HFFc6 (cell line): Measurements from ENCODE around the gene CACNA1C. TPM values are rescaled to one million over a fixed set of nuclear protein-coding genes. Genes with fewer than 3 reads are reported as not detected.

Experiments used
- DNase-seq: peaks from one replicate; pipeline ENCODE4 v3.0.0-alpha.2; 2018
- H3K27ac Mint-ChIP-seq: 2 replicates; pipeline ENCODE4 v1.8.0; 2020; ENCODE audit warnings: mild to moderate bottlenecking, mixed read lengths
- H3K27me3 Mint-ChIP-seq: 2 replicates; pipeline ENCODE4 v1.8.0; 2021; ENCODE audit warnings: mild to moderate bottlenecking, moderate library complexity, mixed read lengths; ENCODE audit not compliant: insufficient read depth
- H3K36me3 Mint-ChIP-seq: 2 replicates; pipeline ENCODE4 v1.8.0; 2021; ENCODE audit warnings: low read depth, mixed read lengths
- H3K4me1 Mint-ChIP-seq: 2 replicates; pipeline ENCODE4 v1.8.0; 2020; ENCODE audit warnings: low read depth, mixed read lengths
- H3K4me3 Mint-ChIP-seq: 2 replicates; pipeline ENCODE4 v1.8.0; 2020; ENCODE audit warnings: mild to moderate bottlenecking, moderate library complexity, mixed read lengths
- H3K9me3 Mint-ChIP-seq: 2 replicates; pipeline ENCODE4 v1.8.0; 2020; ENCODE audit warnings: mild to moderate bottlenecking, mixed read lengths
- CTCF ChIP-seq: fragments of 200-600 bp; sonication (generic); IDR thresholded peaks from 2 replicates; pipeline ENCODE4 v1.5.0; 2021; ENCODE audit warnings: antibody characterized with exemption, mild to moderate bottlenecking
- total RNA-seq, 6 experiments: library from RNA; stranded (reverse); fragmentation: NEBNext Ultra II Directional; extraction: Animal tissue kit (Norgen Biotek cat#: 25700); gene quantifications; 2 replicates in 1 of 6; 3 replicates in 5 of 6; pipeline ENCODE4 v1.2.3, GENCODE V29; 2021

The CACNA1C gene
- total RNA-seq, 6 experiments from 2014 or later = 6.7 to 11.5 (median 10.6) TPM

GRCh38 chr12:2393996-2394395, 341.2 kb downstream of the CACNA1C start:
- Mint-ChIP-seq H3K4me3 (no peak overlapping the region), H3K36me3 (peaks cover 6% of the 10 kb centered on the region), H3K27me3 (no peaks in the 10 kb centered on the region; the same call in 1 of the 2 replicates), H3K4me1 (peaks cover 22% of the 10 kb centered on the region), H3K9me3 (no peaks in the 10 kb centered on the region), H3K27ac (no peak overlapping the region)
- TF ChIP-seq CTCF = no peak
- no peak for DNase-seq

- H3K4me3 Mint-ChIP-seq = no peak overlapping the region
Measured at GRCh38 chr12:2395354-2395977, 342.7 kb downstream of the CACNA1C start.

GRCh38 chr12:2396448-2396871, 343.7 kb downstream of the CACNA1C start:
- DNase-seq = peak; percentile 22
- no peaks in the 10 kb centered on the region for H3K36me3 Mint-ChIP-seq
- H3K27ac Mint-ChIP-seq = no peak overlapping the region
- H3K9me3 Mint-ChIP-seq = no peaks in the 10 kb centered on the region
- H3K4me1 Mint-ChIP-seq = peaks cover 29% of the 10 kb centered on the region
- no peak for TF ChIP-seq CTCF
- H3K27me3 Mint-ChIP-seq = no peaks in the 10 kb centered on the region; the same call in 1 of the 2 replicates
- no peak overlapping the region for H3K4me3 Mint-ChIP-seq

More at GRCh38 chr12:2395354-2395977, 342.7 kb downstream of the CACNA1C start:
- no peaks in the 10 kb centered on the region; the same call in 1 of the 2 replicates for H3K27me3 Mint-ChIP-seq
- DNase-seq = no peak
- TF ChIP-seq CTCF = peak; percentile 93
- no peak overlapping the region for H3K27ac Mint-ChIP-seq
- H3K9me3 Mint-ChIP-seq = no peaks in the 10 kb centered on the region
- peaks cover 29% of the 10 kb centered on the region for H3K4me1 Mint-ChIP-seq
- peaks cover 2% of the 10 kb centered on the region for H3K36me3 Mint-ChIP-seq

- no peak for DNase-seq
- TF ChIP-seq CTCF = no peak
- H3K36me3 Mint-ChIP-seq = no peaks in the 10 kb centered on the region
- no peaks in the 10 kb centered on the region for H3K9me3 Mint-ChIP-seq
- no peak overlapping the region for H3K4me3 Mint-ChIP-seq
- no peaks in the 10 kb centered on the region; the same call in 1 of the 2 replicates for H3K27me3 Mint-ChIP-seq
- H3K27ac Mint-ChIP-seq = no peak overlapping the region
- H3K4me1 Mint-ChIP-seq = peaks cover 29% of the 10 kb centered on the region
Measured at GRCh38 chr12:2397356-2398045, 344.7 kb downstream of the CACNA1C start.

- no peaks in the 10 kb centered on the region for H3K9me3 Mint-ChIP-seq
- no peak for DNase-seq
- H3K27me3 Mint-ChIP-seq = no peaks in the 10 kb centered on the region; the same call in 1 of the 2 replicates
- no peaks in the 10 kb centered on the region for H3K36me3 Mint-ChIP-seq
- TF ChIP-seq CTCF = no peak
- H3K27ac Mint-ChIP-seq = no peak overlapping the region
- H3K4me1 Mint-ChIP-seq = peaks cover 21% of the 10 kb centered on the region
- H3K4me3 Mint-ChIP-seq = no peak overlapping the region
Measured at GRCh38 chr12:2401040-2401439, 348.3 kb downstream of the CACNA1C start.
